Fibroblast of villous mesenchyme (primary cell): ENCODE results near the gene BACE1-AS. TPM values are rescaled to one million over a fixed set of nuclear protein-coding genes. Genes with fewer than 3 reads are reported as not detected.
"Not testable (repeated sequence)": the region's sequence is repeated elsewhere in the genome, so short reads cannot be mapped to it uniquely, and the experiment has no call there.

Experiments used
- DNase-seq: peaks from one replicate; pipeline ENCODE4 v3.0.0-alpha.2; 2010; ENCODE audit warnings: low read depth
- H3K4me3 ChIP-seq: 2 replicates; pipeline ENCODE4 v1.5.1; 2011; ENCODE audit warnings: low read depth, mild to moderate bottlenecking, low read length
- CTCF ChIP-seq: IDR thresholded peaks from 2 replicates; pipeline ENCODE4 v1.5.1; 2012; ENCODE audit warnings: low read depth, mild to moderate bottlenecking, low read length; ENCODE audit not compliant: insufficient read depth
- total RNA-seq: library from RNA; depleted of rRNA; stranded (reverse); fragments of >200 nt; gene quantifications from 2 replicates; pipeline ENCODE4 v1.2.3, GENCODE V29; 2012

BACE1-AS gene
- total RNA-seq, 1 donor = 3.5 TPM

DNA sequence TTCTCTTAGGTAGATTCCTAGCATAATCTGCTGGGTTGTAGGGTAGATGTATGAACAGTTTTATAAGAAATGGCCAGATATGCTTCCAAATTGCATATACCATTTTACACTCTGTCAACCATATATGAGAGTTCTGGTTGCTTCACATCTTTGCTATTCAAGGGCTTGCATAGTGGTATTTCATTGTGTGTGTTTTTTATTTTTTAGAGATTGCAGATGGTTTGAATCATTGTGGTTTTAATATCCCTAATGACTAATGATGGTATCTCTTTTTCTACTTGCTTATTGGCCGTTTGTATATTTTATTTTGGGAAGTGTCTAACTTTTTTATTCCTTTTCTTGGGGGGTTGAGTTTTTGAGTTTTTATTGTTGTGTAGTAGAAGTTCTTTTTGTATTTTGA is 31.7 kb upstream of the BACE1-AS start:
- peak; percentile 68 for DNase-seq
- no peak for TF ChIP-seq CTCF
- H3K4me3 ChIP-seq = no peak overlapping the region

- not testable (repeated sequence) for DNase-seq, H3K4me3 ChIP-seq
Measured at GRCh38 chr11:117264624-117265323, 26.4 kb upstream of the BACE1-AS start.

GRCh38 chr11:117265745-117266144 is 25.4 kb upstream of the BACE1-AS start:
- TF ChIP-seq CTCF = no peak
- DNase-seq = no peak
- H3K4me3 ChIP-seq = no peak overlapping the region

GRCh38 chr11:117269856-117270255 is 21.3 kb upstream of the BACE1-AS start:
- no peak for DNase-seq
- H3K4me3 ChIP-seq = no peak overlapping the region

DNA sequence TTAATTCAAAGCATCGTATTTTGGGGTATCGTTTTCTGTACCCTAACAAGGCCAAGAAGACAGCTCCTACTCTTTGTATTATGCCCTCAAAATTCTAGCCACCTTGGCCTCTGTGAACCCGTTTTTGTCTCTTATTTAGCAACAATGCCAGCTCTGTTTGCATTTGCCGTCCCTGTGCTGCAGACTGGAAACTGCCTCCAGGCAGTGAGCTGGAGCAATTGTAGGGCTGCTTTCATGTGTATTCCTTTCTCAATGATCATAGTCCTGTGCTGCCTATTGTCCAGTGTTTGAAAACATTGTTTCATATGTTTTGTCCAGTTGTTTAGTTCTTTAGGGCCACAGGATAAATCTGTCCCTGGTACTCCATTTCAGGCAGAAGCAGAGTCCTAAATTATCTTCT is 19.9 kb upstream of the BACE1-AS start:
- TF ChIP-seq CTCF = no peak
- H3K4me3 ChIP-seq = no peak overlapping the region
- DNase-seq = no peak

More at GRCh38 chr11:117269856-117270255, 21.3 kb upstream of the BACE1-AS start:
- TF ChIP-seq CTCF = no peak

- DNase-seq, H3K4me3 ChIP-seq: not testable (repeated sequence)
Measured at GRCh38 chr11:117272175-117272574, 19.0 kb upstream of the BACE1-AS start.

DNA sequence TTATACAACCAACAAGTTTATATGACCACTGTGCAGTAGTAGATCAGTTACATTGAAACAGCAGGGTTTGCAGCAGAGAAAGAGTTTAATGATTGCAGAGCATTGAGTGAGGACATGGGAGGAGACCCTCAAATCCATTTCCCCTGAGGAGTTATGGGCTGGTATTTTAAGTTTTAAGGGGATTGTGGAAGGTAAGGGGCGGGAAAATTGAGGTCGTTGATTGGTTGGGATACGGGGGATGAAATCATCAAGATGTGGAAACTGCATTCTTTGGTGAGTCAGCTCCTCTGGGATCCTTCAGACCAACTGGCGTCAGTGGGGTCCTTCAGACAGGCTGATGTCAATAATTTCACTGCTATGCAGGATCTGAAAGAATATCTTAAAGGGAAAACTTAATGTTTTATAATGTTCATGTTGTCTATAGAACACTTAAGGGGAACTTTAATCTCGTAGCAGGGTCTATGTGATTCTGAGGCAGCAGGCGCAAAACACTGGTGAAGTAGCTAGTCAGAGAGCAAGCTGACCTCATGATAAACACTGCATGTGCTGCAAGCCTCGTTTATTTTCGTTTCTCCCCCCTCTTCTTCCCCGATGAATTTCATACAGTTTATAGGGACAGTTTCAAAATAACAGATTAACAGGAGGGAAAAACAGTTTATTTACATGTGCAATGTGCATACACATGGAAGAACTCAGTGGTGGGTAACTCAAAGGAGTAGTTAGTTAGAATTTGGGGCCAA is 17.4 kb upstream of the BACE1-AS start:
- TF ChIP-seq CTCF = no peak
- DNase-seq = peak; percentile 83
- no peak overlapping the region for H3K4me3 ChIP-seq

GRCh38 chr11:117278347-117278746 is 12.8 kb upstream of the BACE1-AS start:
- TF ChIP-seq CTCF = no peak
- DNase-seq = peak; percentile 29

More at GRCh38 chr11:117278347-117278746, 12.8 kb upstream of the BACE1-AS start:
- no peak overlapping the region for H3K4me3 ChIP-seq
